K562 (cell line): Measurements from ENCODE around the gene PPFIA3. TPM values are rescaled to one million over a fixed set of nuclear protein-coding genes. Genes with fewer than 3 reads are reported as not detected.
A peak's percentile ranks its signal among the peaks of the same experiment; 100 is the strongest.

ENCODE experiments used
- ATAC-seq: fragments of 200-7000 bp; cut with Tn5 transposase; 3 replicates; pipeline ENCODE4 v1.9.1; 2020; ENCODE audit warnings: moderate library complexity
- BruUV-seq: library from RNA; stranded (reverse); fragments of 400-500 nt; replicated peaks from 2 replicates; lab custom pipeline; 2021; lab: Mats Ljungman, UMichigan
- CTCF ChIA-PET: fragments of 300-600 bp; formaldehyde crosslinking; extraction: SDS; loops from one replicate; lab custom pipeline; 2021; ENCODE audit warnings: low intra/inter-chr PET ratio; lab: Yijun Ruan, JAX
- POLR2A ChIA-PET: fragments of 300-600, 350-650 bp; sonication (Branson Sonifier 250); formaldehyde crosslinking; extraction: SDS; loops from one replicate; lab custom pipeline; 2021; ENCODE audit warnings: antibody characterized with exemption, inconsistent platforms; lab: Yijun Ruan, JAX
- DNase-seq, 4 experiments: peaks; one replicate each; pipeline versions ENCODE4 v3.0.0 to v3.0.0-alpha.2; 2011 to 2018; ENCODE audit warnings: low spot score in 3 of 4, mixed read lengths in 3 of 4; ENCODE audit errors: extremely low read depth in 1 of 4
- FAIRE-seq: peaks from 2 replicates; lab custom pipeline; 2011; peaks lifted over from hg19 to GRCh38; lab: Jason Lieb, UNC
- H2AFZ ChIP-seq: 2 replicates; pipeline ENCODE4 v1.6.0; 2011; ENCODE audit warnings: low read depth, low read length, control low read depth, inconsistent platforms
- H3K27ac ChIP-seq: fragments of 200-600 bp; 3 replicates; pipeline ENCODE4 v1.8.0; 2011; ENCODE audit warnings: low read depth, mild to moderate bottlenecking, control low read depth, inconsistent platforms, low read length, moderate library complexity, mixed read lengths; ENCODE audit errors: extremely low read depth
- H3K27me3 ChIP-seq, 2 experiments: fragments of 300-600 bp in 1 of 2; 2 replicates in 1 of 2; 3 replicates in 1 of 2; pipeline versions ENCODE4 v1.6.0 to v1.8.0; 2011; ENCODE audit warnings: inconsistent platforms in 2 of 2, low read length in 2 of 2, mild to moderate bottlenecking in 1 of 2, mixed read lengths in 1 of 2, moderate library complexity in 1 of 2; ENCODE audit not compliant: control insufficient read depth in 2 of 2, insufficient read depth in 2 of 2
- H3K36me3 ChIP-seq: fragments of 300-600 bp; 3 replicates; pipeline ENCODE4 v1.8.0; 2011; ENCODE audit warnings: mild to moderate bottlenecking, low read length, inconsistent platforms; ENCODE audit not compliant: control insufficient read depth, insufficient read depth
- H3K4me1 ChIP-seq, 2 experiments: fragments of 200-600 bp in 1 of 2; replicated peaks in 1 of 2; 2 replicates in 1 of 2; 3 replicates in 1 of 2; pipeline versions ENCODE4 v1.5.1 to v1.8.0; 2011; ENCODE audit warnings: inconsistent platforms in 2 of 2, low read length in 2 of 2, mild to moderate bottlenecking in 1 of 2, mixed read lengths in 1 of 2, moderate library complexity in 1 of 2; ENCODE audit not compliant: control insufficient read depth in 2 of 2, insufficient read depth in 2 of 2
- H3K4me2 ChIP-seq: 2 replicates; pipeline ENCODE4 v1.6.1; 2011; ENCODE audit warnings: low read length, control low read depth, inconsistent platforms, mixed read lengths; ENCODE audit not compliant: insufficient read depth
- H3K4me3 ChIP-seq: fragments of 200-600 bp; sonication (generic), shearing (Covaris generic); 2 replicates; pipeline ENCODE4 v1.5.1; 2016; ENCODE audit warnings: control low read depth, inconsistent platforms
- H3K79me2 ChIP-seq: fragments of 200-600 bp; 3 replicates; pipeline ENCODE4 v1.8.0; 2011; ENCODE audit warnings: low read length, inconsistent platforms; ENCODE audit not compliant: control insufficient read depth, insufficient read depth
- H3K9ac ChIP-seq, 2 experiments: 2 replicates each; pipeline versions ENCODE4 v1.6.0 to v1.6.1; 2011; ENCODE audit warnings: low read depth in 2 of 2, low read length in 2 of 2, control low read depth in 1 of 2, inconsistent platforms in 1 of 2, mild to moderate bottlenecking in 1 of 2, mixed read lengths in 1 of 2; ENCODE audit not compliant: insufficient read depth in 1 of 2
- H3K9me1 ChIP-seq: one replicate; pipeline ENCODE4 v1.6.0; 2011; ENCODE audit warnings: inconsistent platforms, mild to moderate bottlenecking, low read length, moderate library complexity; ENCODE audit not compliant: control insufficient read depth, insufficient read depth
- H3K9me3 ChIP-seq: replicated peaks from 2 replicates; pipeline ENCODE4 v1.5.1; 2011; ENCODE audit warnings: low read depth, low read length, inconsistent platforms; ENCODE audit not compliant: control insufficient read depth, insufficient read depth
- H4K20me1 ChIP-seq: replicated peaks from 2 replicates; pipeline ENCODE4 v1.6.1; 2011; ENCODE audit warnings: low read length, inconsistent platforms, mixed read lengths; ENCODE audit not compliant: control insufficient read depth, insufficient read depth
- PKNOX1 ChIP-seq: fragments of 450-650 bp; IDR thresholded peaks from 2 replicates; pipeline ENCODE4 v1.6.1; 2016
- PML ChIP-seq: IDR thresholded peaks from 2 replicates; pipeline ENCODE4 v1.6.1; 2012; ENCODE audit warnings: low read length, inconsistent platforms
- POLR2A ChIP-seq: fragments of 450-650 bp; conservative IDR thresholded peaks from 2 replicates; pipeline ENCODE4 v1.6.1; 2016
- POLR2B ChIP-seq: fragments of 450-650 bp; IDR thresholded peaks from 2 replicates; pipeline ENCODE4 v1.6.1; 2018; ENCODE audit warnings: low read depth; ENCODE audit not compliant: partially characterized antibody
- RB1 ChIP-seq: fragments of 450-650 bp; IDR thresholded peaks from 2 replicates; pipeline ENCODE4 v1.6.1; 2017; ENCODE audit warnings: low read depth, mild to moderate bottlenecking
- SUPT5H ChIP-seq: fragments of 450-650 bp; IDR thresholded peaks from 2 replicates; pipeline ENCODE4 v1.6.1; 2016
- YBX1 ChIP-seq: fragments of 450-650 bp; IDR thresholded peaks from 2 replicates; pipeline ENCODE4 v1.7.1; 2016; ENCODE audit warnings: mild to moderate bottlenecking
- ZC3H4 ChIP-seq: sonication (generic); formaldehyde crosslinking; IDR thresholded peaks from 2 replicates; pipeline ENCODE4 v1.9.0; 2021; ENCODE audit warnings: missing genetic modification reagents, borderline replicate concordance
- WGBS: fragments of 100-300 bp; shearing (Covaris generic); methylation state at CpG from one replicate; pipeline ENCODE4 v1.1.6; 2016; ENCODE audit warnings: low coverage, mixed read lengths; ENCODE audit not compliant: insufficient coverage; ENCODE audit errors: missing lambda C conversion rate; 5-methylcytosine and 5-hydroxymethylcytosine counted together
- in situ Hi-C: fragments of 300-500 bp; cut with MboI; formaldehyde crosslinking; loops from 4 replicates; pipeline ENCODE4 v1.15.0; 2018; ENCODE audit warnings: inconsistent platforms, mixed read lengths
- intact Hi-C: fragments of 100-400 bp; cut with micrococcal nuclease; formaldehyde crosslinking; loops from 2 replicates; pipeline ENCODE4 v1.14.2; 2022
- polyA plus RNA-seq, 8 experiments: library from polyadenylated mRNA; depleted of rRNA in 4 of 8; stranded (reverse) in 5 of 8; unstranded in 3 of 8; fragments of >200 nt; fragmentation: Nextera tagmentation in 2 of 8; fragmentation: Illumina TruSeq in 1 of 8; extraction: Ambion mirVana in 2 of 8; extraction: Trizol in 1 of 8; gene quantifications; 2 replicates each; pipeline versions ENCODE4 v1.2.1 to v1.2.3, GENCODE V29; 2011 to 2014; ENCODE audit warnings: inconsistent platforms in 1 of 8, missing spikeins in 1 of 8
- total RNA-seq, 7 experiments: library from RNA; depleted of rRNA in 6 of 7; stranded (reverse); fragments of >200 nt in 6 of 7; fragmentation: Illumina TruSeq in 2 of 7; extraction: Trizol in 2 of 7; gene quantifications; 2 replicates each; pipeline versions ENCODE4 v1.2.1 to v1.2.3, GENCODE V29; 2011 to 2021; ENCODE audit warnings: low replicate concordance in 1 of 7
- TF ChIP-seq, protein P1 (sequence below): fragments of 250-450 bp; sonication (Bioruptor Pico); IDR thresholded peaks from 2 replicates; pipeline ENCODE4 v1.8.0; 2022; ENCODE audit warnings: inconsistent platforms

PPFIA3 gene
- total and polyA plus RNA-seq, 9 of the 15 experiments (the other 6 are each of a cell fraction or from before 2014, with no cell fraction given), result 0.10 to 53.0 (median 17.6) TPM

GRCh38 chr19:49107625-49108459 is 11.5 kb upstream of the PPFIA3 start (continued):
- 0 out of 2 replicates have a peak, but pooled peaks have one; percentile 14 for TF ChIP-seq RB1

- Histone ChIP-seq H3K4me1 (peaks cover 22 to 54% of the 10 kb centered on the region in 2 experiments), H3K36me3 (peaks cover 59% of the 10 kb centered on the region), H3K27ac (no peak overlapping the region), H3K4me2 (no peak overlapping the region), H3K27me3 (no peaks in the 10 kb centered on the region), H3K9me1 (peaks cover 11% of the 10 kb centered on the region), H3K9ac (no peak overlapping the region; a peak in 1 of 4 replicates), H4K20me1 (peaks cover 17% of the 10 kb centered on the region), H3K9me3 (no peaks in the 10 kb centered on the region), H2AFZ (no peak overlapping the region), H3K4me3 (no peak overlapping the region), H3K79me2 (peaks cover 5% of the 10 kb centered on the region; the same call in 2 of the 3 replicates)
- POLR2A ChIA-PET, result interaction anchor here (0.6 to 2.2 kb wide), 5 partner anchors 11 to 1640 kb away, joined by 3 to 12 read pairs (median 3); no protein-coding TSS in a partner anchor
- 64% methylated on average over 4 of the region's 5 CpGs for WGBS
- intact Hi-C loops (no loop called here), in situ Hi-C loops (no loop called here)
- peak; percentile 54 for TF ChIP-seq POLR2B
- no peak for TF ChIP-seq YBX1
- TF ChIP-seq ZC3H4 (CRISPR knock-in tag), result no peak
- peak; percentile 43; the same call in 1 of the 2 replicates for TF ChIP-seq PKNOX1
- 0 out of 2 replicates have a peak, but pooled peaks have one; percentile 11 for TF ChIP-seq PML
- TF ChIP-seq POLR2A, result peak; percentile 64
- peak; percentile 67 for TF ChIP-seq SUPT5H
- TF ChIP-seq, protein P1, sequence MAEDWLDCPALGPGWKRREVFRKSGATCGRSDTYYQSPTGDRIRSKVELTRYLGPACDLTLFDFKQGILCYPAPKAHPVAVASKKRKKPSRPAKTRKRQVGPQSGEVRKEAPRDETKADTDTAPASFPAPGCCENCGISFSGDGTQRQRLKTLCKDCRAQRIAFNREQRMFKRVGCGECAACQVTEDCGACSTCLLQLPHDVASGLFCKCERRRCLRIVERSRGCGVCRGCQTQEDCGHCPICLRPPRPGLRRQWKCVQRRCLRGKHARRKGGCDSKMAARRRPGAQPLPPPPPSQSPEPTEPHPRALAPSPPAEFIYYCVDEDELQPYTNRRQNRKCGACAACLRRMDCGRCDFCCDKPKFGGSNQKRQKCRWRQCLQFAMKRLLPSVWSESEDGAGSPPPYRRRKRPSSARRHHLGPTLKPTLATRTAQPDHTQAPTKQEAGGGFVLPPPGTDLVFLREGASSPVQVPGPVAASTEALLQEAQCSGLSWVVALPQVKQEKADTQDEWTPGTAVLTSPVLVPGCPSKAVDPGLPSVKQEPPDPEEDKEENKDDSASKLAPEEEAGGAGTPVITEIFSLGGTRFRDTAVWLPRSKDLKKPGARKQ (CRISPR knock-in tag), result no peak
- no peak for DNase-seq
- CTCF ChIA-PET, result no interaction called here
- BruUV-seq, result no TSS peak
- FAIRE-seq, result no peak
- 0 out of 3 replicates have a peak, but pooled peaks have one; percentile 7 for ATAC-seq
Observed at GRCh38 chr19:49109051-49109450, 10.3 kb upstream of the PPFIA3 start.
